Measurements from ENCODE around the gene SLC35F3. TPM values are rescaled to one million over a fixed set of nuclear protein-coding genes. Genes with fewer than 3 reads are reported as not detected.

The SLC35F3 gene
- total RNA-seq, 1 experiment from 2014 or later, result 19.1 TPM

DNA sequence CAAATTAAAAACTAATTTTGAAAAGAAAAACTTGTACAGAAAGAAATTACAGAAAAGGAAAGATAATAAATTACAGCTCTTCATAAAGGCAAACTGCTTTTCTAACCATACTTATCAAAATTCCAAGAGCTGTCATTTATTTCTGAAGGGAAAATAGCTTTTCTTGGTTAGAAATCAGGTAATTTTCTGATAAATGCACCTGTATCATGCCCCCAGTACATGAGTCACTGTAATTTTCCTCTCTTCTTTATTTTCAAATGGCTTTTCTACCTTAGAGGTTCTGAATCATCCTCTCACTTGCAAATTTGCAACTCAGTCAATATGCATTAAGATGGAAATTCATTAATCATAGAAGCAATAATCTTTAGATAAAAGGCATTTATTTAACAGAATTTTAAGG is 100.1 kb downstream of the SLC35F3 start:
- no TSS peak for BruUV-seq (replicated peaks)
- in situ Hi-C loops (cut with HindIII; ENCODE audit: low pct_unique_long_range_greater_than_20kb, low sequenced_read_pairs) (no loop called here), intact Hi-C loops (cut with micrococcal nuclease; ENCODE audit: unreplicated experiment) (no loop called here)
- ChIA-PET POLR2A (no interaction called here), CTCF (no interaction called here)
- DNase-seq (ENCODE audit: low read depth, low spot score) (no peak), ATAC-seq (no peak)
- Histone ChIP-seq H3K4me3 (ENCODE audit: low read depth in 2 of 2, low read length in 2 of 2) (no peak overlapping the region), H3K36me3 (ENCODE audit: control insufficient read depth, insufficient read depth, low read length) (no peaks in the 10 kb centered on the region; the same call in 1 of the 2 replicates), H3K27ac (ENCODE audit: low read length) (no peak overlapping the region), H3K27me3 (ENCODE audit: control insufficient read depth, insufficient read depth, low read length) (no peaks in the 10 kb centered on the region), H3K9me3 (ENCODE audit: control insufficient read depth, insufficient read depth, low read depth, low read length) (no peaks in the 10 kb centered on the region; the same call in 1 of the 2 replicates), H3K4me1 (ENCODE audit: control insufficient read depth, insufficient read depth, low read length) (0 out of 2 replicates have a peak, but pooled peaks cover 2% of the 10 kb centered on the region)
- TF ChIP-seq CTCF (IDR thresholded peaks at IDR 0.05), result no peak
- TF ChIP-seq REST (IDR thresholded peaks at IDR 0.05; ENCODE audit: insufficient read depth in 1 of 2, low read depth in 2 of 2, low read length in 1 of 2), result no peak
- no peak for TF ChIP-seq SIN3A (IDR thresholded peaks at IDR 0.05; ENCODE audit: borderline replicate concordance, insufficient read depth, low read depth, low read length)
- TF ChIP-seq POLR2AphosphoS5 (IDR thresholded peaks at IDR 0.05; ENCODE audit: low read depth, low read length), result no peak
- no peak for TF ChIP-seq TCF7L2 (IDR thresholded peaks at IDR 0.05; ENCODE audit: low read depth, low read length)

GRCh38 chr1:234007684-234008083 is 103.2 kb downstream of the SLC35F3 start:
- BruUV-seq (replicated peaks), result no TSS peak
- Histone ChIP-seq H3K36me3 (ENCODE audit: control insufficient read depth, insufficient read depth, low read length) (no peaks in the 10 kb centered on the region; the same call in 1 of the 2 replicates), H3K27me3 (ENCODE audit: control insufficient read depth, insufficient read depth, low read length) (no peaks in the 10 kb centered on the region), H3K4me1 (ENCODE audit: control insufficient read depth, insufficient read depth, low read length) (0 out of 2 replicates have a peak, but pooled peaks cover 2% of the 10 kb centered on the region), H3K4me3 (ENCODE audit: low read depth in 2 of 2, low read length in 2 of 2) (no peak overlapping the region), H3K27ac (ENCODE audit: low read length) (no peak overlapping the region), H3K9me3 (ENCODE audit: control insufficient read depth, insufficient read depth, low read depth, low read length) (no peaks in the 10 kb centered on the region; the same call in 1 of the 2 replicates)
- TF ChIP-seq TCF7L2 (IDR thresholded peaks at IDR 0.05; ENCODE audit: low read depth, low read length), result no peak
- TF ChIP-seq POLR2AphosphoS5 (IDR thresholded peaks at IDR 0.05; ENCODE audit: low read depth, low read length), result no peak
- TF ChIP-seq REST (IDR thresholded peaks at IDR 0.05; ENCODE audit: insufficient read depth in 1 of 2, low read depth in 2 of 2, low read length in 1 of 2), result no peak
- no peak for TF ChIP-seq SIN3A (IDR thresholded peaks at IDR 0.05; ENCODE audit: borderline replicate concordance, insufficient read depth, low read depth, low read length)
- no peak for TF ChIP-seq CTCF (IDR thresholded peaks at IDR 0.05)
- ChIA-PET POLR2A (no interaction called here), CTCF (no interaction called here)
- in situ Hi-C loops (cut with HindIII; ENCODE audit: low pct_unique_long_range_greater_than_20kb, low sequenced_read_pairs), result no loop called here
- DNase-seq (ENCODE audit: low read depth, low spot score), result no peak
- intact Hi-C loops (cut with micrococcal nuclease; ENCODE audit: unreplicated experiment), result no loop called here
- ATAC-seq, result no peak
